Esophagus squamous epithelium (tissue), 5 donors: ENCODE measurements around the gene VPS50. TPM values are rescaled to one million over a fixed set of nuclear protein-coding genes. Genes with fewer than 3 reads are reported as not detected.

Experiments used
- DNase-seq: peaks from one replicate; lab custom pipeline; 2025; lab: John Stamatoyannopoulos, UW
- H3K27ac ChIP-seq, 4 donors: fragments of 200-600 bp; sonication (generic); one replicate each; pipeline ENCODE4 v1.5.1; 2016 to 2019; ENCODE audit warnings: mild to moderate bottlenecking in 1 of 4
- H3K27me3 ChIP-seq, 4 donors: fragments of 200-600 bp; sonication (generic); 1 replicate in 3 of 4; 2 replicates in 1 of 4; pipeline versions ENCODE4 v1.5.1 to v1.6.0; 2017 to 2021; ENCODE audit warnings: antibody characterized with exemption in 1 of 4
- H3K36me3 ChIP-seq, 3 donors: fragments of 200-600 bp; sonication (generic); one replicate each; pipeline ENCODE4 v1.5.1; 2016 to 2019
- H3K4me1 ChIP-seq, 3 donors: fragments of 200-600 bp; sonication (generic); one replicate each; pipeline ENCODE4 v1.5.1; 2017 to 2019
- H3K4me3 ChIP-seq, 4 donors: fragments of 200-600 bp; sonication (generic); 1 replicate in 3 of 4; 2 replicates in 1 of 4; pipeline ENCODE4 v1.5.1; 2016 to 2019; ENCODE audit warnings: mild to moderate bottlenecking in 2 of 4, moderate library complexity in 1 of 4
- H3K9me3 ChIP-seq, 3 donors: fragments of 200-600 bp; sonication (generic); one replicate each; pipeline ENCODE4 v1.5.1; 2016 to 2019
- POLR2A ChIP-seq, 4 donors: fragments of 450-650 bp; IDR thresholded peaks; one replicate each; pipeline ENCODE4 v1.6.1; 2017; ENCODE audit warnings: antibody characterized with exemption in 4 of 4, mild to moderate bottlenecking in 4 of 4, moderate library complexity in 3 of 4
- WGBS, 2 donors: methylation state at CpG; one replicate each; pipeline ENCODE4 v1.1.5; 2018; 5-methylcytosine and 5-hydroxymethylcytosine counted together
- intact Hi-C: fragments of 100-400 bp; cut with DNase I; formaldehyde crosslinking; loops from one replicate; pipeline ENCODE4 v1.15.0; 2022
- total RNA-seq, 4 donors: library from RNA; depleted of rRNA; stranded (reverse); fragments of >200 nt; gene quantifications; one replicate each; pipeline ENCODE4 v1.1.0, GENCODE V29; 2016
- TF ChIP-seq, protein P1 (sequence below), 6 experiments: fragments of 450-650 bp in 4 of 6; fragments of 200-600 bp in 2 of 6; sonication (generic) in 2 of 6; IDR thresholded peaks; one replicate each; pipeline ENCODE4 v1.5.1; 2016 to 2019; ENCODE audit warnings: antibody characterized with exemption in 6 of 6, mild to moderate bottlenecking in 4 of 6, moderate library complexity in 4 of 6
- donor health status: DM: yes; HTN: yes; CAD: no.

Gene VPS50
- total RNA-seq, 4 donors from 2014 or later, result 14.1 to 32.5 (median 28.1) TPM

DNA sequence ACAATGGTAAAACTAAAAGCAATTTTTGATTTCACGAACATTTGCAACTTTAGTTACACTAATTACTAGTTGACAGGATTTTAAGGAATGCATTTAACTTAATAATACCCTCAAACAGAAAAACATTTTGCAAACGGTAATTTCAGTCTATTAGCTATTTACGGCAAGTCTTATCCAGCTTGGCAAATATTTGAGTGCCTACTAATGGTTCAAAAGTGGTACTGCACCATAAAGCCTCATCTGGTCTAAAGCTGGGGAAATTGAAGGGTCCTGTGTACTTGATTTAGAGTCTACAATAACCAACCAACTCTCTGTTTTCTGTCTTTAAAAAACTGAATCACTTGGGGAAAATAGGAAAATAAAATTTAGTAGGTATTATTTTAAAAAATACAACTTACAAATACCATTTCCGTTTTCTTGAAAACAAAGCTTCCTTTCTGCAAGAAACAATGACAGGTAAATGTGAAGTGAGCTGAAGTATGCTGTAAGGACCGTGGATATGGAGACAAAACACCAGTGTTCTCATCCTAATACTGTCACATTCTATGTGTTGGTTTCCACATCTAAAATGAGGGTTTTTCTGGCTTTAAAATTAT is 142.3 kb downstream of the VPS50 start:
- no peak for DNase-seq
- TF ChIP-seq, protein P1, sequence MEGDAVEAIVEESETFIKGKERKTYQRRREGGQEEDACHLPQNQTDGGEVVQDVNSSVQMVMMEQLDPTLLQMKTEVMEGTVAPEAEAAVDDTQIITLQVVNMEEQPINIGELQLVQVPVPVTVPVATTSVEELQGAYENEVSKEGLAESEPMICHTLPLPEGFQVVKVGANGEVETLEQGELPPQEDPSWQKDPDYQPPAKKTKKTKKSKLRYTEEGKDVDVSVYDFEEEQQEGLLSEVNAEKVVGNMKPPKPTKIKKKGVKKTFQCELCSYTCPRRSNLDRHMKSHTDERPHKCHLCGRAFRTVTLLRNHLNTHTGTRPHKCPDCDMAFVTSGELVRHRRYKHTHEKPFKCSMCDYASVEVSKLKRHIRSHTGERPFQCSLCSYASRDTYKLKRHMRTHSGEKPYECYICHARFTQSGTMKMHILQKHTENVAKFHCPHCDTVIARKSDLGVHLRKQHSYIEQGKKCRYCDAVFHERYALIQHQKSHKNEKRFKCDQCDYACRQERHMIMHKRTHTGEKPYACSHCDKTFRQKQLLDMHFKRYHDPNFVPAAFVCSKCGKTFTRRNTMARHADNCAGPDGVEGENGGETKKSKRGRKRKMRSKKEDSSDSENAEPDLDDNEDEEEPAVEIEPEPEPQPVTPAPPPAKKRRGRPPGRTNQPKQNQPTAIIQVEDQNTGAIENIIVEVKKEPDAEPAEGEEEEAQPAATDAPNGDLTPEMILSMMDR (IDR thresholded peaks at IDR 0.05), result peak in 4 of 6 experiments; percentile 27 to 58 (median 40)
- TF ChIP-seq POLR2A (IDR thresholded peaks at IDR 0.05), result no peak
- Histone ChIP-seq H3K27me3 (no peaks in the 10 kb centered on the region), H3K9me3 (no peaks in the 10 kb centered on the region), H3K4me3 (no peak overlapping the region), H3K36me3 (no peaks in the 10 kb centered on the region), H3K4me1 (no peaks in the 10 kb centered on the region), H3K27ac (no peak overlapping the region)
- 32 to 37% methylated on average over 5 of the region's 5 CpGs for WGBS, 2 donors
- intact Hi-C loops, result no loop called here

DNA sequence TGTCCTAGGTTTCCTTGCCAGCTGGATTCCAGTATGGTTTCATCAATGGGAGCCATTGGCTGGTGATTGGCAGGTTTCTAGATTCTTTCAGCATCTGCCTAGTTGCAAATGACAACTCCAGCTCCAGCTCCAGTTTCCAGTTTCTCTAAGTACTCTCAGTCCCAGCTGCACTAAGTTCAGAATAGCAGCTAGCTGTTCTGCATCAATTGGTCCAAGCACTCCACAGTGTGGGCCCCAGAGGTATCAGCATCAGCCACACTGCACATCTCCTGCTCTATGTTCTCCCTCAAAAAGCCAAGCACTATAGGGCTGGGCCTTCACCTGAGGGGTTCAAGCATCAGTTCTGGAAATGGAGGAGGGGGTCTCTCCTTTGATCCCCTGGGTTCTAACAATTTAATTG is 143.4 kb downstream of the VPS50 start:
- no peak overlapping the region for H3K27ac ChIP-seq
- H3K36me3 ChIP-seq, result no peaks in the 10 kb centered on the region
- no peaks in the 10 kb centered on the region for H3K27me3 ChIP-seq
- H3K4me3 ChIP-seq, result no peak overlapping the region
- no peaks in the 10 kb centered on the region for H3K9me3 ChIP-seq
- intact Hi-C loops, result no loop called here
- TF ChIP-seq POLR2A (IDR thresholded peaks at IDR 0.05), result no peak
- no peak for DNase-seq
- no peaks in the 10 kb centered on the region for H3K4me1 ChIP-seq

DNA sequence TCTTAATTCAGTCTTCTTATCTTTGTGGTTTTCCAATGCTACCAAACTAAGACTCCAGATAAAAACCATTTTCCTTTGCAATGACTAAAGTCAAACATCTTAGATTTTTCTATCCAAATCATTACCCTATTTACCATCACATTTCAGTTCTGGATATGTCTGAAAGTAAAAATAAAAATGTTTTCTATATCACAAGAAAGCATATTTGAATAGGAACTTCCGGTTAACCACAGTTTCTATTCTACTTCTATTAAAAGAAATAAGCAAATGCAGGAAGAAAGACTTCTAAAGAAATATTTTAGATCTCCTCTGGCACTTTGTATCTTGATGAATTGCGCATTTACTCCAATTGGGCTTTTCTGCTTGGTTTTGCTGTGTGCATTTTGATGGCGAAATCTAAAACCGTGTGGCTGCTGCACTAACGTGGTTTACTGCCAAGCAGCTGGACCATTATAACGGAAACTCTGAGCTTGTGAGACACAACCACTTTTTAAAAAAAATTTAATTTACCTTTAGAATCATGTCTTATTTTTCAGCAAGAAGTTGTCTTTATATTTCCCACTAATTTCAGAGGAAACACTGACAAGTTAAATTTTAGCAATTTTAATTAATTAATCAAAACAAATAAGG is 146.1 kb downstream of the VPS50 start:
- Histone ChIP-seq H3K27me3 (no peaks in the 10 kb centered on the region), H3K4me3 (no peak overlapping the region), H3K36me3 (no peaks in the 10 kb centered on the region), H3K27ac (no peak overlapping the region), H3K4me1 (no peaks in the 10 kb centered on the region), H3K9me3 (no peaks in the 10 kb centered on the region)
- intact Hi-C loops, result no loop called here
- TF ChIP-seq POLR2A (IDR thresholded peaks at IDR 0.05), result no peak
- TF ChIP-seq, protein P1 (IDR thresholded peaks at IDR 0.05), result no peak
- 63 to 80% methylated on average over 6 of the region's 6 CpGs for WGBS, 2 donors
- no peak for DNase-seq

DNA sequence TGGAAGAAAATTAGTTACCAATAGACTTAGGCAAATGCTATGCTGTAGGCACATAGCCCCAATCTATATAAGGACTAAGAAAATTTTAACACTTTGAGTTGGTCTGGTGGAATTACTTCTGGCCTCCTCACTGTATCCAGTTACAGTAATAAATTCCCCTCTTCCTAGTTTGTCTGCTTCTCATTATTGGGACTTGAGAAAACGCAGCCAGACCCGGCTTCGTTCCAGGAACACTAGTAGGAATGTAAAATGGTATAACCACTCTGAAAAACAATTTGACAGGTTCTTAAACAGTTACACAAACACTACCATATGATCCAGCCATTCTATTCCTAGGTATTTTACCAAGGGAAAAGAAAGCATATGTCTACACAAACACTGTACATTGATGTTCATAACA is 150.2 kb downstream of the VPS50 start:
- intact Hi-C loops, result no loop called here
- no peak overlapping the region for H3K4me3 ChIP-seq
- no peak overlapping the region for H3K27ac ChIP-seq
- no peak for TF ChIP-seq POLR2A (IDR thresholded peaks at IDR 0.05)
- TF ChIP-seq, protein P1 (IDR thresholded peaks at IDR 0.05), result no peak
- H3K27me3 ChIP-seq, result no peaks in the 10 kb centered on the region
- H3K36me3 ChIP-seq, result no peaks in the 10 kb centered on the region
- no peaks in the 10 kb centered on the region for H3K9me3 ChIP-seq
- H3K4me1 ChIP-seq, result no peaks in the 10 kb centered on the region
- WGBS, 2 donors, result 88 to 92% methylated on average over 3 of the region's 3 CpGs
- DNase-seq, result no peak

DNA sequence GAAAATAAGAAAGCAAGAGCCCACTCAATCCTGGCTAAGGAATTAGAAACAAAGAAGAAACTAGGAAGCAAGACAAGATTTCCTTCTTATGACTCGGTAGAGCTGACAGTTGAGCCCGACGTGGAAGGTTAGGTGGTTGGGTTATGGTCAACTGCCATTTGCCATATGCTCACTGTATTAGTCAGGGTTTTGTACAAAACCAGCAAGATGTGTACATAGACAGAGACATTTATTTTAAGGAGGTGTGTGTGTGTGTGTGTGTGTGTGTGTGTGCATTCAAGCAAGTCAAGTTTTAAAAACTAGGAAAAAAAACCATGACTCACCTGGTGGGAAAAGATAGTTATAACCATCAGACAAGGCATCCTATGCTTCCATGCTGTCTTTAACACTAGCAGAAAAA is 158.5 kb downstream of the VPS50 start:
- no peak for DNase-seq
- no peaks in the 10 kb centered on the region for H3K9me3 ChIP-seq
- no peak overlapping the region for H3K4me3 ChIP-seq
- WGBS, 2 donors, result 64 to 82% methylated on average over 3 of the region's 3 CpGs
- H3K27me3 ChIP-seq, result no peaks in the 10 kb centered on the region
- TF ChIP-seq POLR2A (IDR thresholded peaks at IDR 0.05), result no peak
- TF ChIP-seq, protein P1 (IDR thresholded peaks at IDR 0.05), result no peak
- no peaks in the 10 kb centered on the region for H3K36me3 ChIP-seq
- H3K27ac ChIP-seq, result no peak overlapping the region
- intact Hi-C loops, result no loop called here
- no peaks in the 10 kb centered on the region for H3K4me1 ChIP-seq
